OCI-LY1 (cell line): ENCODE data around the gene DHH.

Source experiments
- EZH2 ChIP-seq: fragments of 200-600 bp; sonication (generic), shearing (Covaris generic); IDR thresholded peaks from 2 replicates; pipeline ENCODE4 v1.8.0; 2017; ENCODE audit warnings: borderline replicate concordance, mixed run types, mild to moderate bottlenecking, antibody characterized with exemption, low read length, moderate library complexity, mixed read lengths
- TF ChIP-seq, protein P1 (sequence below): fragments of 200-600 bp; sonication (generic), shearing (Covaris generic); IDR thresholded peaks from 2 replicates; pipeline ENCODE4 v1.5.1; 2017; ENCODE audit warnings: mild to moderate bottlenecking, antibody characterized with exemption, low read length, moderate library complexity, mixed read lengths

DNA sequence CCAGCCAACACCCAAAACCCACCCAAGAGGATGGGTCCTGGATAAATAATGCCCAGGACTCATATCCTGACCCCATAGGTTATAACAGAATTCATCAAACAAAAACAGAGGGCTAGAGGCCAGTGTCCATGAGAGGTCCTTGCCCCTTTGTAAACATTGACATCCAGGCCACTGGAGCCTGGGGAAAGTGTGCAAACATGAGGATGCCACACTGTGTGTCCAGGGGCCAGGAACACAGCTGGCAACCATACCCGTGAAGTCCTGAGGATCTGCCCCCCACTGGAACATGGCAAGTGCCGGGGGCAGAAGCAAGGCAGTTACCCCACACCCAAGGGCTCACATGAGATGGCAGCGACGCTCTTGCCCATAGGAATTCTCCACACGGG is 29.8 kb downstream of the DHH start:
- TF ChIP-seq, protein P1, sequence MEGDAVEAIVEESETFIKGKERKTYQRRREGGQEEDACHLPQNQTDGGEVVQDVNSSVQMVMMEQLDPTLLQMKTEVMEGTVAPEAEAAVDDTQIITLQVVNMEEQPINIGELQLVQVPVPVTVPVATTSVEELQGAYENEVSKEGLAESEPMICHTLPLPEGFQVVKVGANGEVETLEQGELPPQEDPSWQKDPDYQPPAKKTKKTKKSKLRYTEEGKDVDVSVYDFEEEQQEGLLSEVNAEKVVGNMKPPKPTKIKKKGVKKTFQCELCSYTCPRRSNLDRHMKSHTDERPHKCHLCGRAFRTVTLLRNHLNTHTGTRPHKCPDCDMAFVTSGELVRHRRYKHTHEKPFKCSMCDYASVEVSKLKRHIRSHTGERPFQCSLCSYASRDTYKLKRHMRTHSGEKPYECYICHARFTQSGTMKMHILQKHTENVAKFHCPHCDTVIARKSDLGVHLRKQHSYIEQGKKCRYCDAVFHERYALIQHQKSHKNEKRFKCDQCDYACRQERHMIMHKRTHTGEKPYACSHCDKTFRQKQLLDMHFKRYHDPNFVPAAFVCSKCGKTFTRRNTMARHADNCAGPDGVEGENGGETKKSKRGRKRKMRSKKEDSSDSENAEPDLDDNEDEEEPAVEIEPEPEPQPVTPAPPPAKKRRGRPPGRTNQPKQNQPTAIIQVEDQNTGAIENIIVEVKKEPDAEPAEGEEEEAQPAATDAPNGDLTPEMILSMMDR = no peak
- TF ChIP-seq EZH2 = no peak
